HG03558 (cell line): ENCODE data around the gene TNPO1.
A peak's percentile ranks its signal among the peaks of the same experiment; 100 is the strongest.
"Not testable (repeated sequence)": the region's sequence is repeated elsewhere in the genome, so short reads cannot be mapped to it uniquely, and the experiment has no call there.

Experiments
- ATAC-seq: cut with Tn5 transposase; IDR thresholded peaks from one replicate; pipeline ENCODE4 v1.9.1; 2021; ENCODE audit warnings: moderate number of reproducible peaks; ENCODE audit not compliant: unreplicated experiment; ENCODE audit errors: extremely low read depth

Gene TNPO1

GRCh38 chr5:72816284-72817075, at the start of gene TNPO1:
Gene TNPO1, plus strand, starts transcription at chr5:72816661. Its CDS starts 77 bp downstream, at chr5:72816738.
- ATAC-seq, result peak; percentile 63

GRCh38 chr5:72767289-72768010, 49.0 kb upstream of the TNPO1 start:
- no peak for ATAC-seq

- ATAC-seq, result no peak
Measured at GRCh38 chr5:72770266-72770665, 46.2 kb upstream of the TNPO1 start.

- no peak for ATAC-seq
Measured at GRCh38 chr5:72776684-72777083, 39.8 kb upstream of the TNPO1 start.

- no peak for ATAC-seq
Measured at GRCh38 chr5:72779520-72779919, 36.9 kb upstream of the TNPO1 start.

GRCh38 chr5:72783354-72783753, 33.1 kb upstream of the TNPO1 start:
- ATAC-seq, result no peak

GRCh38 chr5:72784129-72784528, 32.3 kb upstream of the TNPO1 start:
- no peak for ATAC-seq

- ATAC-seq, result no peak
Measured at GRCh38 chr5:72785801-72786200, 30.7 kb upstream of the TNPO1 start.

GRCh38 chr5:72786676-72787075, 29.8 kb upstream of the TNPO1 start:
- ATAC-seq, result no peak

- ATAC-seq, result no peak
Measured at GRCh38 chr5:72788866-72789505, 27.5 kb upstream of the TNPO1 start.

- no peak for ATAC-seq
Measured at GRCh38 chr5:72790186-72790585, 26.3 kb upstream of the TNPO1 start.

- ATAC-seq, result not testable (repeated sequence)
Measured at GRCh38 chr5:72792662-72793061, 23.8 kb upstream of the TNPO1 start.

- ATAC-seq, result no peak
Measured at GRCh38 chr5:72796001-72796400, 20.5 kb upstream of the TNPO1 start.

- no peak for ATAC-seq
Measured at GRCh38 chr5:72799721-72800120, 16.7 kb upstream of the TNPO1 start.

GRCh38 chr5:72808637-72809036, 7.8 kb upstream of the TNPO1 start:
- ATAC-seq, result not testable (repeated sequence)

GRCh38 chr5:72811849-72812248, 4.6 kb upstream of the TNPO1 start:
- ATAC-seq, result no peak

- ATAC-seq, result no peak
Measured at GRCh38 chr5:72812488-72812887, 4.0 kb upstream of the TNPO1 start.

- no peak for ATAC-seq
Measured at GRCh38 chr5:72814104-72814503, 2.4 kb upstream of the TNPO1 start.

GRCh38 chr5:72814864-72815263, 1.6 kb upstream of the TNPO1 start:
- no peak for ATAC-seq

GRCh38 chr5:72815580-72816283, 729 bp upstream of the TNPO1 start:
- ATAC-seq, result no peak

GRCh38 chr5:72817076-72817481, 618 bp downstream of the TNPO1 start:
- ATAC-seq, result peak; percentile 11
